Measurements from ENCODE around the gene PDE4DIP. TPM values are rescaled to one million over a fixed set of nuclear protein-coding genes. Genes with fewer than 3 reads are reported as not detected.
"Not testable (repeated sequence)": the region's sequence is repeated elsewhere in the genome, so short reads cannot be mapped to it uniquely, and the experiment has no call there.

Gene PDE4DIP
- total RNA-seq, 2 donors from 2014 or later, result 36.6 to 49.8 TPM

DNA sequence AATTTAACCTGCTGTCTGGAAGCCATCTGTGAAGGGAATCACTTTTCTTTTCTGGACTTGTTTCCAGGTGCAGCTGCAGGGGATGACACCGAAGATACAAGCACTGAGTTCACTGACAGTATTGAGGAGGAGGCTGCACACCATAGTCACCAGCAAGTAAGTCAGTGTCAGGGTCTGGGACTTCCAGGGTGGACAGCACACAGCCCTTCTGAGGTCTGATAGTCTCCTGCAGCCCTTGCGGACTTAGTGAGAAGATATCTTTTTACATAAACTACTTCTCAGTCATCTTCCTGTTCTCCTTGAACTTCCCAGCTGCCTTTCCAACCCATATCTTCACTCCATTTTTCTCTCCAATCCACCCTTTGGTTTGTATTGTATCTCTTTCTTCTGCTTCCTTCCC lies 147.6 kb downstream of the PDE4DIP start:
- H3K27me3 ChIP-seq; H3K9me3 ChIP-seq; H3K4me3 ChIP-seq; intact Hi-C loops (cut with DNase I); H3K36me3 ChIP-seq (replicated peaks in 1 of 2; ENCODE audit: insufficient read depth in 1 of 2, low read depth in 2 of 2); ATAC-seq; H3K4me1 ChIP-seq; H3K27ac ChIP-seq; DNase-seq: not testable (repeated sequence)
- WGBS, 2 donors, result 86 to 88% methylated on average over 1 of the region's 2 CpGs

DNA sequence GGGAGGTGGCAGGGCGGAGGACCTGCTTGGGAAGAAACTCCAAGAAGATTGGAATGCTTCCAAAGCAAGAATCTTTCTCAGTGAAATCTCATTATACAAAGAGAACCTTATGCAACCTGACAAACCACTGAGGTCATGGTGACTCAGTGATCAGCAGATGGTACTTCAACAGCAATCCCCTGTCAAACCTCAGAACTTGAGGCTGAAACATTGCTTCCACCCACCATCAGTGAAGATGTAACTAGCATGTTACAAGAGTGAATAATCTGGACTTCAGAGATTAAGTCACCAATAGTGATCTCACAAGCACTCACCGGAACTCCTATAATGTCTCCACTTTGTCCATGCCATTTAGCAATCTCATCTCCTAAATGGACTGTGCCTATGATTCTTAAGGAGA lies 148.1 kb downstream of the PDE4DIP start:
- H3K27ac ChIP-seq; DNase-seq; H3K36me3 ChIP-seq (replicated peaks in 1 of 2; ENCODE audit: insufficient read depth in 1 of 2, low read depth in 2 of 2); H3K4me1 ChIP-seq; intact Hi-C loops (cut with DNase I); ATAC-seq; H3K27me3 ChIP-seq; H3K4me3 ChIP-seq; H3K9me3 ChIP-seq: not testable (repeated sequence)
- WGBS, 2 donors, result 82 to 90% methylated on average over 1 of the region's 2 CpGs

DNA sequence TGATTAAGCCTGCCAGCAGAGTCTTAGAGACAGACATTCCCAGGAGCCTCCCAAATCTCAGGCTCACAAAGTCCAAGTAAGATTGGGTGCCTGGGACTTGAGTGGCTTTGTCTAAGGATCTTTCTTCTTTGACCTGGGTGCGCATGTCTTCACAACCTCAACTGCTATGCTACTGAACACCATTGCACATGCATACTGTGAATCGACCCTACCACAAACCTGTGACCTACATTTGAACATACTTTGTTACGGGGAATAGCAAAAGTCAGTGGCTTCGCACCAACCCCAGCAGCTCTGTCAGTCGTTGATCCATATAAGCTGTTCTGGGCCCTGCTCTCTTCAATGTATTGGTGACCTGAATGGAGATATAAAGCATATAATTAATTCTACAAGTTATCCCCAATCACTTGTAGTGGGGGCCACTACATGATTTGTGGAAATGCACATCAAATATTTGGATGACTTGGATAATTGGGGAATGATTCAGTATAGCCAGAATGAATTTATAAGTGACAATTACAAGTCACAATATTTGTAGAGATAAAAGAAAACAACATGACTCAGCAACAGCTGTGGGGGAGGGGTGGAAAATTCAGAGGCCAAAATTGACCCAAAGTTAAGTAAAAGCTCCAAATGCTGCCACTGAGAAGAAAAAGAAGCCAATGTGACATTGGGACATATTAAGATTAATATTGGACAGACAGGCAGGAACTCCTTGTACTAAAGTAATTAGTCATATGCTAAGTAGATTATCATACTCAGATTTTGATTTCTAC lies 152.4 kb downstream of the PDE4DIP start:
- H3K9me3 ChIP-seq; intact Hi-C loops (cut with DNase I); ATAC-seq; H3K4me1 ChIP-seq; H3K36me3 ChIP-seq (replicated peaks in 1 of 2; ENCODE audit: insufficient read depth in 1 of 2, low read depth in 2 of 2); H3K27ac ChIP-seq; H3K4me3 ChIP-seq; DNase-seq; H3K27me3 ChIP-seq: not testable (repeated sequence)
- WGBS, 2 donors, result 88 to 93% methylated on average over 4 to 5 of the region's 5 CpGs

DNA sequence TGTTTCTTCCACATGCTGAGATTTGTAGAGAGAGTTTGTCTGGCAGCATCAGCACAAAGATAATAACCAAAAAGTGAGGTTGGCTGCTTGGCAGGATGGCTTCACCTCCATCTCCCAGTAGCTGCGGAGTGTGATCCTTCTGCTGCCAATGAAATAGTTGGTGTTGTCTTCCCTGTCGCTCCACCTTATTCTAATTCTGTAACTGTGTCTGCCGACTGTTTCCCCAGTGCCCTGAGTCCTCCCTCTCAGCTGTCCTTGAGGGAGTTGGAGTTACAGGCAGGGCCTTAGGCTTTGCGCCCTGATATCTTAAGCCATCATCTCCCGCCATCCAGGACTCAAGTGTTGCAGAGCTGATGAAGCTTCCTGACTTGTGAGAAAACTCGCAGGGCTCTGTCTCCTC lies 153.2 kb downstream of the PDE4DIP start:
- H3K36me3 ChIP-seq (replicated peaks in 1 of 2; ENCODE audit: insufficient read depth in 1 of 2, low read depth in 2 of 2); ATAC-seq; H3K4me1 ChIP-seq; H3K4me3 ChIP-seq; intact Hi-C loops (cut with DNase I); H3K27ac ChIP-seq; H3K27me3 ChIP-seq; DNase-seq; H3K9me3 ChIP-seq: not testable (repeated sequence)
- 53% methylated on average over 4 of the region's 6 CpGs; no CpG with 5 or more reads in 1 of the 2 donors for WGBS, 2 donors

DNA sequence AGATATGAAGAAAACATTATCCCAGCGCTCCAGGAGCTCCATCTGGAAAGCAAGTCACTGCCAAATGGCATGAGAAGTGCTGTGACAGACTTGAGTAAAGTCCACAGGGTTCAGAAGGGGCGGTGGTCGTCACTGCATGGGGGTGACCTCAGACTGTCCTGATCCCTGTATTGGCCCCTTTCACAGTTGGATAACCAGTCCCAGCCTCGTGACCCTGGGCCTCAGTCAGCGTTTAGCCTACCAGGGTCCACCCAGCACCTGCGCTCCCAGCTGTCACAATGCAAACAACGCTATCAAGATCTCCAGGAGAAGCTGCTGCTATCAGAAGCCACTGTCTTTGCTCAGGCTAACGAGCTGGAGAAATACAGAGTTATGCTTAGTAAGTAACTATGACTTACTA lies 158.4 kb downstream of the PDE4DIP start:
- ATAC-seq; H3K4me3 ChIP-seq; intact Hi-C loops (cut with DNase I); H3K27me3 ChIP-seq; DNase-seq; H3K9me3 ChIP-seq; H3K4me1 ChIP-seq; H3K27ac ChIP-seq; H3K36me3 ChIP-seq (replicated peaks in 1 of 2; ENCODE audit: insufficient read depth in 1 of 2, low read depth in 2 of 2): not testable (repeated sequence)
- WGBS, 2 donors, result 33% methylated on average over 1 of the region's 8 CpGs; no CpG with 5 or more reads in 1 of the 2 donors

DNA sequence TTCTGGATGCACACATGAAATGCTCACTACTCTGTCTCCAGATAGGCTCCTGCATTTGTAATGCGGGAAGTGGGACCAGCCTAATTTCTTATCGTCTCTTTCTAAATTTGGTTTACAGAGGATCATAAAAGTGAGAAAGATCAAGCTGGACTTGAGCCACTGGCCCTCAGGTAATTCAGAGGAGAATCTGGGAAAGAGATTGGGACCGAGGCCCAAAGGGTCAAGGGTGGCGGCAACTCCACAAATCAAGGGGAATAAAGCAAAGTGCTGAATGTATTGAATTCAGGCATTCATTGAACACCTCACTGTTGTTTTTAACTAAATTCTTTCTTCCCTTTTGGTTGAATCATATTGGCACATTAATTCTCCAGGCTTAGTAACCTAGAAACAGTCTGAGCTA lies 164.1 kb downstream of the PDE4DIP start:
- H3K27me3 ChIP-seq; H3K27ac ChIP-seq; ATAC-seq; DNase-seq; H3K4me1 ChIP-seq; H3K9me3 ChIP-seq; intact Hi-C loops (cut with DNase I); H3K4me3 ChIP-seq; H3K36me3 ChIP-seq (replicated peaks in 1 of 2; ENCODE audit: insufficient read depth in 1 of 2, low read depth in 2 of 2): not testable (repeated sequence)
- WGBS, 2 donors, result no CpG with 5 or more reads among the region's 4 CpGs

DNA sequence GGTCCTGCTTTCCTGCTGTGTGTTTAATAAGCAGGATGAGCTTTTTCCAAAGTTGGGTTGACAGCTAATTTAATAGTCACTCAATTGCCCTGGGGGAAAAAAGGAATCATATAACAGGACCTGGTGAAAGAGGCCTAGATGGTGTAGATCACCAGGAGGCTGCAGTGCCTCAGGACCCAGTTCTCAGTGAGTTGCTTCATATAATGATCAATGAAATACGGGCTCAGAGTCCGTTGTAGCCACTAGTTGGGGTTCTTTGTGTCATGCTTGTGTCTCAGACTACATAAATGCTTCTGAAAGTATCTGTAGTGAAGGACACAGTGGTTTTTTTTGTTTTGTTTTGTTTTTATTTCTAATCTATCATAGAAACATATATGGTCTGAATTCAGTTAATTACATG lies 164.5 kb downstream of the PDE4DIP start:
- H3K27me3 ChIP-seq; H3K27ac ChIP-seq; intact Hi-C loops (cut with DNase I); H3K4me3 ChIP-seq; H3K9me3 ChIP-seq; ATAC-seq; H3K36me3 ChIP-seq (replicated peaks in 1 of 2; ENCODE audit: insufficient read depth in 1 of 2, low read depth in 2 of 2); DNase-seq; H3K4me1 ChIP-seq: not testable (repeated sequence)
- no CpG with 5 or more reads among the region's 2 CpGs for WGBS, 2 donors

DNA sequence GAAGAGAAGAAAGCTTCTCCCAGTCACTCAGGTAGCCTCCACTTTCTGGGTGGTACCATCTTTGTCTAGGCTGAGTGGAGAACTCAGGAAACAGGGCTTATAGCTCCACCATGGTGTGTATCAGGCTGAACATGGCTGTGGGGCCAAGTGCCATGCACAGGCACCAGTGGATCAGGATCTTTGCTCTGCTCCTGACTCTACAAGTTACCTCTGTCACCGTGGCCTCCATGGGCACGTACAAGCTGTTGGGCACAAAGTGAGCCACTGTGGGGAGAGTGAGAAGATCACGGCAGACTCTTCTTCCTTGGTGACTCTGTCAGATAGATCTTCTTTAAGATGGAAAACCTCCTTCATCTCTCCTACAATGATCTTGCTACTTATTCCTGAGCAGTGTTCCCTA lies 165.5 kb downstream of the PDE4DIP start:
- intact Hi-C loops (cut with DNase I); H3K27me3 ChIP-seq; H3K4me3 ChIP-seq; ATAC-seq; DNase-seq; H3K36me3 ChIP-seq (replicated peaks in 1 of 2; ENCODE audit: insufficient read depth in 1 of 2, low read depth in 2 of 2); H3K27ac ChIP-seq; H3K9me3 ChIP-seq; H3K4me1 ChIP-seq: not testable (repeated sequence)
- 87 to 100% methylated on average over 3 of the region's 3 CpGs for whole genome bisulfite sequencing, 2 donors

DNA sequence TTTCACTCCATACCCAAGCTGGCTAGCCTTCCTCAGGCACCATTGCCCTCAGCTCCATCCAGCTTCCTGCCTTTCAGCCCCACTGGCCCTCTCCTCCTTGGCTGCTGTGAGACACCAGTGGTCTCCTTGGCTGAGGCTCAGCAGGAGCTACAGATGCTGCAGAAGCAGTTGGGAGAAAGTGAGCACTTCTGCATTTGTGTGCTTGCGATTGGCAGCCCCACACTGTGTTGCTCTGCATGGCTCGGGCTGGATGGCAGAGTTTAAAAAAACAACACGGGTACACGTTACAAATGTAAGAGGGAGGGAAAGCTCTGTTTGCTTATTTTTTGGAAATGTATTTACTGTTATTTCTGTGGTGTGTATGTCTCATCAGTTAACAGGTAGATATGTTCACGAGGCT lies 168.4 kb downstream of the PDE4DIP start:
- H3K9me3 ChIP-seq; H3K36me3 ChIP-seq (replicated peaks in 1 of 2; ENCODE audit: insufficient read depth in 1 of 2, low read depth in 2 of 2); H3K27ac ChIP-seq; intact Hi-C loops (cut with DNase I); H3K27me3 ChIP-seq; DNase-seq; ATAC-seq; H3K4me3 ChIP-seq; H3K4me1 ChIP-seq: not testable (repeated sequence)
- 67 to 82% methylated on average over 1 to 3 of the region's 5 CpGs for WGBS, 2 donors

DNA sequence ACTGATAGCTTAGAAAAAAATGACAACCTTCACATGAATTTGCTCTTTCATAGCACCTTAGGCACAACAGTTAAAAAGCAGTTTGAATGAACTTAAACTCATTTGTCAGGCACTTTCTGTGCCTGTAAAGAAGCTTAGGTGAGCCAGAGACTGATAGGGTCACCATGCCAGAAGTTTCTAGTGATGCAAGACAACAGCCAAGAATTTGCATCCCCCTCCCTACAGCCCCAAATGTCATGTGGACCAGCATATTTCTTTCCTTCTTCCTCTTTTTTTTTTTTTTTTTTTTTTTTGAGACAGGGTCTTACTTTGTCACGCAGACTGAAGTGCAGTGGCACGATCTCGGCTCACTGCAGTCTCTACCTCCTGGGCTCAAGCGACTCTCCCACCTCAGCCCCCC lies 169.3 kb downstream of the PDE4DIP start:
- intact Hi-C loops (cut with DNase I); H3K4me3 ChIP-seq; ATAC-seq; H3K4me1 ChIP-seq; H3K27me3 ChIP-seq; H3K27ac ChIP-seq; H3K9me3 ChIP-seq; DNase-seq; H3K36me3 ChIP-seq (replicated peaks in 1 of 2; ENCODE audit: insufficient read depth in 1 of 2, low read depth in 2 of 2): not testable (repeated sequence)
- WGBS, 2 donors, result 76 to 95% methylated on average over 4 of the region's 4 CpGs

DNA sequence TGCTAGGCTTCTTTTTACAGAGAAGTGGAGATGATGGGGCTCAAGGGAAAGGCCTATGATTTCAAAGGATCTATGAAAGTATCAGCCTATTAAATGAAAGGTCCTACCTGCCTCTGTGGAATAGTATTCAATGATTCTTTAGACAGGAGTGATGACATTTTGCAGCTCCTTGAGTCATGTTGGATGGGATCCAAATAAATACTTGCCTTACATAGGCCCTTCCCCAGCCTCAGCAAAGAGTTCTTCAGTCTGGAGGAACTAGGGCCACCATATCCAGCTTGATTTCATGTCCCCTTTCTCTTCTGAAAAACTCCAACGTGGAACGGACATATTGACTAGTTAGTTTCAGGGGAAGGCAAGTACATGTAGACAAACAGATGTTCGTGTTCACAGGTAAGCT lies 171.3 kb downstream of the PDE4DIP start:
- H3K4me1 ChIP-seq; intact Hi-C loops (cut with DNase I); H3K36me3 ChIP-seq (replicated peaks in 1 of 2; ENCODE audit: insufficient read depth in 1 of 2, low read depth in 2 of 2); H3K27me3 ChIP-seq; H3K4me3 ChIP-seq; ATAC-seq; H3K27ac ChIP-seq; H3K9me3 ChIP-seq; DNase-seq: not testable (repeated sequence)
- WGBS, 2 donors, result 50 to 64% methylated on average over 3 of the region's 3 CpGs

DNA sequence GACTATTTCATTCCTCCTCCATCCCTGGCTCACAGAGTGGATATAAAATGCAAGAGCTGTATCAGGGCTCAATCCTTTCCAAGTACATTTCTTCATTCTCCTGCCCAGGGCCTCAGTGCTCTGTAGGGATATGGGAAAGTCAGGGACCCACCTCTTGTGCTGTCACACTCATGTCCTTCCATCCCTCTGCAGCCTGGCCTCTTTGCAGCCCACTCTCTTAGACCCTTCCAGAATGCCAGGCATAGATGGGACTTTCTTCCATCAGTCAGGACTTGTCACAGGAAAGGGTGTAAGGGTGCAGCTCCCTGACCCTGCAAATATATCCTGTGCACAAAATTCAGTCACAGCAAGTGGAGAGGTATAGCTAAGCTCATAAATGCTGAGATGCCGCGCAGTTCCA lies 172.4 kb downstream of the PDE4DIP start:
- H3K9me3 ChIP-seq; H3K36me3 ChIP-seq (replicated peaks in 1 of 2; ENCODE audit: insufficient read depth in 1 of 2, low read depth in 2 of 2); H3K27ac ChIP-seq; intact Hi-C loops (cut with DNase I); DNase-seq; ATAC-seq; H3K27me3 ChIP-seq; H3K4me1 ChIP-seq; H3K4me3 ChIP-seq: not testable (repeated sequence)
- WGBS, 2 donors, result no CpG with 5 or more reads among the region's 2 CpGs
